Vagina (tissue), 2 donors: ENCODE data around the gene NBPF3. TPM values are rescaled to one million over a fixed set of nuclear protein-coding genes. Genes with fewer than 3 reads are reported as not detected.
"Not testable (repeated sequence)": the region's sequence is repeated elsewhere in the genome, so short reads cannot be mapped to it uniquely, and the experiment has no call there.

ENCODE experiments used
- DNase-seq, 2 donors: peaks; one replicate each; pipeline ENCODE4 v3.0.0-alpha.2; 2017; ENCODE audit errors: extremely low spot score in 2 of 2
- H3K27ac ChIP-seq: fragments of 200-600 bp; sonication (generic); one replicate; pipeline ENCODE4 v1.5.1; 2019
- H3K27me3 ChIP-seq: fragments of 200-600 bp; sonication (generic); one replicate; pipeline ENCODE4 v1.5.1; 2019
- H3K36me3 ChIP-seq, 2 donors: fragments of 200-600 bp; sonication (generic); one replicate each; pipeline ENCODE4 v1.5.1; 2017 to 2019
- H3K4me1 ChIP-seq: fragments of 200-600 bp; sonication (generic); one replicate; pipeline ENCODE4 v1.5.1; 2019
- H3K4me3 ChIP-seq, 2 donors: fragments of 200-600 bp; sonication (generic); 1 replicate in 1 of 2; 2 replicates in 1 of 2; pipeline ENCODE4 v1.5.1; 2016 to 2019
- H3K9me3 ChIP-seq: fragments of 200-600 bp; sonication (generic); one replicate; pipeline ENCODE4 v1.5.1; 2019
- CTCF ChIP-seq, 3 experiments: fragments of 450-650 bp in 2 of 3; fragments of 200-600 bp in 1 of 3; sonication (generic) in 1 of 3; IDR thresholded peaks; one replicate each; pipeline ENCODE4 v1.5.1; 2017 to 2019; ENCODE audit warnings: antibody characterized with exemption in 3 of 3, mild to moderate bottlenecking in 2 of 3, moderate library complexity in 2 of 3
- POLR2A ChIP-seq, 2 donors: fragments of 450-650 bp; IDR thresholded peaks; one replicate each; pipeline ENCODE4 v1.6.1; 2017; ENCODE audit warnings: antibody characterized with exemption in 2 of 2, mild to moderate bottlenecking in 2 of 2, moderate library complexity in 2 of 2
- POLR2AphosphoS5 ChIP-seq, 2 donors: sonication (generic); formaldehyde crosslinking; IDR thresholded peaks; one replicate each; pipeline ENCODE4 v1.9.0; 2017; ENCODE audit warnings: antibody characterized with exemption in 2 of 2, mild to moderate bottlenecking in 2 of 2, low read depth in 1 of 2; ENCODE audit not compliant: insufficient read depth in 1 of 2
- intact Hi-C: fragments of 100-400 bp; cut with DNase I; formaldehyde crosslinking; loops from one replicate; pipeline ENCODE4 v1.15.1; 2023
- total RNA-seq: library from RNA; depleted of rRNA; stranded (reverse); fragments of >200 nt; gene quantifications from one replicate; pipeline ENCODE4 v1.2.3, GENCODE V29; 2016

Gene NBPF3
- total RNA-seq, 1 donor from 2014 or later, result 10.1 TPM

GRCh38 chr1:21439345-21439720 is 604 bp upstream of the NBPF3 start:
- Histone ChIP-seq H3K4me1 (peaks cover 28% of the 10 kb centered on the region), H3K27me3 (no peaks in the 10 kb centered on the region), H3K27ac (peak overlapping the region; percentile 66), H3K4me3 (peak overlapping the region; percentile 59 to 64), H3K36me3 (no peaks in the 10 kb centered on the region), H3K9me3 (no peaks in the 10 kb centered on the region)
- no peak for TF ChIP-seq POLR2A (IDR thresholded peaks at IDR 0.05)
- TF ChIP-seq POLR2AphosphoS5 (IDR thresholded peaks at IDR 0.05; ENCODE audit: insufficient read depth in 1 of 2, low read depth in 1 of 2), result no peak
- TF ChIP-seq CTCF (IDR thresholded peaks at IDR 0.05), result no peak
- no peak for DNase-seq
- intact Hi-C loops, result no loop called here

GRCh38 chr1:21440630-21441125 is 741 bp downstream of the NBPF3 start:
- H3K9me3 ChIP-seq, DNase-seq, H3K36me3 ChIP-seq, intact Hi-C loops, H3K27me3 ChIP-seq: not testable (repeated sequence)
- Histone ChIP-seq H3K27ac (peak overlapping the region; percentile 66), H3K4me3 (peak overlapping the region; percentile 59 to 64), H3K4me1 (peaks cover 28% of the 10 kb centered on the region)

- H3K27me3 ChIP-seq, H3K9me3 ChIP-seq, DNase-seq, H3K4me1 ChIP-seq, H3K27ac ChIP-seq, intact Hi-C loops, H3K4me3 ChIP-seq, H3K36me3 ChIP-seq: not testable (repeated sequence)
Observed at GRCh38 chr1:21446647-21447046, 6.7 kb downstream of the NBPF3 start.

GRCh38 chr1:21447311-21447710 is 7.4 kb downstream of the NBPF3 start:
- H3K27ac ChIP-seq, result no peak overlapping the region
- no peaks in the 10 kb centered on the region for H3K4me1 ChIP-seq
- H3K36me3 ChIP-seq, result no peaks in the 10 kb centered on the region
- no peak overlapping the region for H3K4me3 ChIP-seq
- intact Hi-C loops, result no loop called here
- H3K27me3 ChIP-seq, result no peaks in the 10 kb centered on the region
- no peaks in the 10 kb centered on the region for H3K9me3 ChIP-seq
- TF ChIP-seq POLR2A (IDR thresholded peaks at IDR 0.05) (no peak), CTCF (IDR thresholded peaks at IDR 0.05) (no peak), POLR2AphosphoS5 (IDR thresholded peaks at IDR 0.05; ENCODE audit: insufficient read depth in 1 of 2, low read depth in 1 of 2) (no peak)
- DNase-seq, result no peak

GRCh38 chr1:21449906-21450305 is 10.0 kb downstream of the NBPF3 start:
- Histone ChIP-seq H3K36me3 (no peaks in the 10 kb centered on the region), H3K4me3 (no peak overlapping the region), H3K27me3 (no peaks in the 10 kb centered on the region), H3K9me3 (no peaks in the 10 kb centered on the region), H3K27ac (no peak overlapping the region), H3K4me1 (no peaks in the 10 kb centered on the region)
- TF ChIP-seq POLR2AphosphoS5 (IDR thresholded peaks at IDR 0.05; ENCODE audit: insufficient read depth in 1 of 2, low read depth in 1 of 2), result no peak
- no peak for DNase-seq
- intact Hi-C loops, result no loop called here

GRCh38 chr1:21451212-21451611 is 11.3 kb downstream of the NBPF3 start:
- intact Hi-C loops, result no loop called here
- no peak overlapping the region for H3K27ac ChIP-seq

More at GRCh38 chr1:21451212-21451611, 11.3 kb downstream of the NBPF3 start:
- Histone ChIP-seq H3K36me3 (no peaks in the 10 kb centered on the region), H3K4me1 (no peaks in the 10 kb centered on the region), H3K27me3 (no peaks in the 10 kb centered on the region), H3K9me3 (no peaks in the 10 kb centered on the region), H3K4me3 (no peak overlapping the region)
- no peak for DNase-seq
- TF ChIP-seq POLR2AphosphoS5 (IDR thresholded peaks at IDR 0.05; ENCODE audit: insufficient read depth in 1 of 2, low read depth in 1 of 2) (no peak), POLR2A (IDR thresholded peaks at IDR 0.05) (no peak), CTCF (IDR thresholded peaks at IDR 0.05) (no peak)
